Transverse colon (tissue), 1 donor: ENCODE data around the gene FILIP1L.

Experiments
- EP300 ChIP-seq: sonication (generic); formaldehyde crosslinking; IDR thresholded peaks from one replicate; pipeline ENCODE4 v1.6.1; 2017; ENCODE audit warnings: antibody characterized with exemption, low read depth
- POLR2A ChIP-seq: fragments of 450-650 bp; IDR thresholded peaks from one replicate; pipeline ENCODE4 v1.6.1; 2016; ENCODE audit warnings: antibody characterized with exemption, mild to moderate bottlenecking, moderate library complexity

DNA sequence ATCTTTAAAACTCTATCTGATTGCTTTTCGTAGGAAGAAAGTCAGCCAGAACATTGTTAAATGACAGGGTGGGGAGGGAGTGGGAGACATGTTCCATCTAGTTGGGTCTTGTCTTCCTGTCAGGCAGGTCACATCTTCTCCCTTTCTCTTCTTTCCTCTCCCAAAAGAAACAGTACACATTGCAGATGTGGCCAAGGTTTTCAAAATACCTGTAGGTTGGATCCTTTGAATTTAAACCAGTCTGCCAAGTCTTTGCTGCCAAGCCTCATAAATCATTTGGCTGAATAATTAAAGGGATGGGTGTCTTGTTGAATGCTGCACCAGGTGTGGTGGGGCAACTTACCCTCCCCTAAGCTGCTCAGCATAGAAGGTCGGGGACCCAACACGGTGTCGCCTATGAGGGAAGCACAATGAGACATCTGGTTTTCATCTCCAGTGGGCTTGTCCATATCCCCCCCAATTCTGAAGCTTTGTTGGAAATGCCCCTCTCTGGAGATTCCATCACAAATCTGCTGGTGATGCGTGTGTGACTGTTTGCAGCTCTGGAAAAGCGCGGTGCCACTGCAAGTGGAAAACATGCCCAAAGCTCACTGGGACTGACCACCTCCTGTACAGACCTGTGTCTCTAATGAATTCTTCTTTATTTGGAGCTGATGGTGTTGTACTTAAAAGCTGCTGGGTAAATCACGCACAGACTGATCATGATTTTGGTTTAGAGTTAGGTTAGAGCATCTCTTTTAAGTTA lies 112.6 kb downstream of the FILIP1L start:
- TF ChIP-seq POLR2A (no peak), EP300 (no peak)
